Right renal pelvis (tissue), 4 donors: ENCODE data around the gene HERC6. TPM values are rescaled to one million over a fixed set of nuclear protein-coding genes. Genes with fewer than 3 reads are reported as not detected.
A peak's percentile ranks its signal among the peaks of the same experiment; 100 is the strongest.
"Not testable (repeated sequence)": the region's sequence is repeated elsewhere in the genome, so short reads cannot be mapped to it uniquely, and the experiment has no call there.

ENCODE experiments used
- DNase-seq, 4 donors: peaks; one replicate each; pipeline ENCODE4 v3.0.0-alpha.2; 2013; ENCODE audit warnings: low read depth in 4 of 4, low spot score in 3 of 4, missing footprints in 1 of 4
- polyA plus RNA-seq, 4 donors: library from polyadenylated mRNA; unstranded; fragments of 120-200 nt; gene quantifications; one replicate each; pipeline ENCODE4 v1.2.1, GENCODE V29; 2013; ENCODE audit not compliant: insufficient read length in 4 of 4

The HERC6 gene
- polyA plus RNA-seq, 4 donors: 6.1 to 9.2 (median 8.4) TPM

- no peak for DNase-seq
Observed at GRCh38 chr4:88443486-88443885, 64.8 kb downstream of the HERC6 start.

- DNase-seq: no peak
Observed at GRCh38 chr4:88445252-88445651, 66.6 kb downstream of the HERC6 start.

DNA sequence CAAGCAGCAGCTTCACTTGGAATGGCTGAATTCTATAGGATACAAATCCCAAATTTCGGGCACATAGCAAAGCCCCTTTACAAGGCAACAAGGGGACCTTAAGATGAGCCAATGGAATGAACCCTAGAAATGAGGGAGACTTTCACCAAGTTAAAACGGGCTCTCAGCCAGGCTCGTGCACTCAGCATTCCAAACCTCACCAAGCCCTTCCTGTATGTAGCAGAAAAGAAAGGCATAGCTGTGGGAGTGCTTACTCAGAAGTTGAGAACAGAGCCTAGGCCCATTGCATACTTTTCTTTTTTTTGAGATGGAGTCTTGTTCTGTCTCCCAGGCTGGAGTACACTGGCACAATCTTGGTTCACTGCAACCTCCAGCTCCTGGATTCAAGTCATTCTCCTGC, 67.5 kb downstream of the HERC6 start:
- no peak for DNase-seq

DNA sequence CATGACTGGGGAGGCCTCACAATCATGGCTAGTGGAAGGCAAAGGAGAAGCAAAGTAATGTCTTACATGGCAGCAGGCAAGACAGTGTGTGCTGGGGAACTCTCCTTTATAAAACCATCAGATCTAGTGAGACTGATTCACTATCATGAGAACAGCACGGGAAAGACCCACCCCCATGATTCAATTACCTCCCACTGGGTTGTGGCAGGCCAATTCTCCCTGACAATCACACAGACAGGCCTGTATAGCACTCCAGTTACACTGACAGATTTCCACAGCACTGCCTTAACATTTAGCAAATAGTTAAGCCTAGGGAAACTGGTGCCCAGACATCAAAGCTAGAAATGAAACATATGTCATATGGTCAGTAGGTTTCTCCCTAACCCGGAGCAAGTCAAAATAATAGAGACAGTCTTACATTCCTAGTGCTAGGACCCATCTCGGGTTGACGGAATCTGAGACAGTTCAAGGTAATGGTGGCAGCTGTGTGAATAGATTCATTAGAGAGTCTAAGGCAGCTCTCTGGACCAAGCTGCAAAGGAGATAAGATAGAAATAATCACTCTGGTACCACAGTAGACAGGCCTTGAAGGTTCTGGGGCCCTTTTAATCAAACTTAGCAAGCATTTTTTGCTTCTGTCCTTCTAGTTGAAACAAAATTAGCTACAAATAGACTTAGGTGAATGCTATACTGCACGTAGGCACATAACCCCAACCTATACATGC, 68.9 kb downstream of the HERC6 start:
- DNase-seq: no peak

GRCh38 chr4:88448211-88448765, 69.6 kb downstream of the HERC6 start:
- not testable (repeated sequence) for DNase-seq

GRCh38 chr4:88448889-88449288, 70.2 kb downstream of the HERC6 start:
- DNase-seq: no peak

DNA sequence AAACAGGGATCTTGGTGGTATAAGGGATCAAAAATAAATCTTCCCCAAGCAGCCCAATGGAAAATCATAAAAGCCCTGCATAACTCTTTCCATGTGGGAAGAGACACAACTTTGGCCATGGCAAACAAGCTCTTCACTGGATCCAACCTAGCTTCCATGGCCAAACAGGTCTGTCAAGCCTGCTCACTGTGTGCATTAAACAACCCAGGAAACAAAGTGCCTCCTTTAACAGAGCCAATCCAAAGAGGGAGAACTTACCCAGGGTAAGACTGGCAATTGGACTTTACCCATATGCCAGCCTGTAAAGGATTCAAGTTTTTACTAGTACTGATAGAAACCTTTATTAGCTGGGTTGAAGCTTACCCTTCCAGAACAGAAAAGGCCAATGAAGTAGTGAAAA, 70.6 kb downstream of the HERC6 start:
- no peak for DNase-seq

DNA sequence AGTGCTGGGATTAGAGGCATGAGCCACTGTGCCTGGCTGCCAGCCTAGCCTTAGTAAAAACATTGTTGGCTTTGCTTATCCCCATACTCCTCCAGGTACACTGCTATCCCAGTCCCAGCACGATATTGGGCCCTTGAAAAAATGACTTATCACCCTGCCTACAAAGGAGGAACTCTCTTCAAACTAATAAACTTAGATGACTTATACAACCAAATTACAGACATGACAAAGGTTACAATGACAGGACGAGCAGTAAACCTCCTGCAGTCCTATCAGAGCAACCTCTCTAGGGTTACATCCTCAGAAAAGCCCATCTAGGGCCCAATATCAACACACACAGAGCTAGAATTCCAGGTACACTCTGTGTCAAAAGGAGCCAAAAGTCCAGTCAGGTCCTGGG, 72.6 kb downstream of the HERC6 start:
- DNase-seq: no peak

DNA sequence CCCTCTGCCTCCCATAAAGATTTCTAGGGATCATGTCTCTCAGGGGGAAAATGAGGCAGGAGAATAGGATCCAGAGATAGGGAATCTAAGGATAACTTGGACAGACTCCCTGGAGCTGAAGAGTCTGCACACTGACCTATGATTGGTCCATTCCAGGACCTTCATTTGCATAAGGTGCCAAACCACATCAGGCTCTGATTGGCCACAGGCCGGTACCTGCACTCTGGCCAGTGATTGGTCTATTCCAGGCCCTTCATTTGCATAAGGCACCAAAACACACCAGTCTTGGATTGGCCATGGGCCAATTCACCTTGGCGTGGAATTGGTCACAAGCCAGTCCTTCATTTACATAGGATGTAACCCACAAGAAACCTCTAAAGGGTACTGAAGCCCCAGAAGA, 74.3 kb downstream of the HERC6 start:
- DNase-seq: no peak

DNA sequence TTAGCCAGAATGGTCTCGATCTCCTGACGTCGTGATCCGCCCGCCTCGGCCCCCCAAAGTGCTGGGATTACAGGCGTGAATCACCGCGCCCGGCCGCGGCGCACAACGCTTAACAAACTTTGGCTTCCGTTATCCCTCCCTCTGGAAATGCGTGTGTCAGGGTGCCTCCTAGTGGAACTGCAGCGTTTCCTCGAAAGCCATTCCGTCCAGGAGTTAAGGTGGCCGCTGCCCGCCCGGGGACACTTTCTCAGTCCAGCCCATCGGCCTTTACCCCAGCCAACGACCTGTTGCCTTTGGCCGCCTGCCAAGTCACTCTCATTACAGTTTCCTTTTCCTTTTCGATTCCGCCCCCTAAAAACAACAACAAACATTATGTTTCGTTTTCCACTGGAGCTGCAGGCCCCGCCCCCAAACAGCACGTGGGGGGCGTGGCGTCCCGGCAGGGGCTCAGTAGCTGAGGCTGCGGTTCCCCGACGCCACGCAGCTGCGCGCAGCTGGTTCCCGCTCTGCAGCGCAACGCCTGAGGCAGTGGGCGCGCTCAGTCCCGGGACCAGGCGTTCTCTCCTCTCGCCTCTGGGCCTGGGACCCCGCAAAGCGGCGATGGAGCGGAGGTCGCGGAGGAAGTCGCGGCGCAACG, 78.1 kb downstream of the HERC6 start, which contains the start of gene HERC5:
TSS of gene HERC5 (plus strand) at position 450 of the 637 bp plus-strand sequence. CDS start at position 601, 151 bp downstream.
- DNase-seq: peak; percentile 89 to 90 (median 89)

DNA sequence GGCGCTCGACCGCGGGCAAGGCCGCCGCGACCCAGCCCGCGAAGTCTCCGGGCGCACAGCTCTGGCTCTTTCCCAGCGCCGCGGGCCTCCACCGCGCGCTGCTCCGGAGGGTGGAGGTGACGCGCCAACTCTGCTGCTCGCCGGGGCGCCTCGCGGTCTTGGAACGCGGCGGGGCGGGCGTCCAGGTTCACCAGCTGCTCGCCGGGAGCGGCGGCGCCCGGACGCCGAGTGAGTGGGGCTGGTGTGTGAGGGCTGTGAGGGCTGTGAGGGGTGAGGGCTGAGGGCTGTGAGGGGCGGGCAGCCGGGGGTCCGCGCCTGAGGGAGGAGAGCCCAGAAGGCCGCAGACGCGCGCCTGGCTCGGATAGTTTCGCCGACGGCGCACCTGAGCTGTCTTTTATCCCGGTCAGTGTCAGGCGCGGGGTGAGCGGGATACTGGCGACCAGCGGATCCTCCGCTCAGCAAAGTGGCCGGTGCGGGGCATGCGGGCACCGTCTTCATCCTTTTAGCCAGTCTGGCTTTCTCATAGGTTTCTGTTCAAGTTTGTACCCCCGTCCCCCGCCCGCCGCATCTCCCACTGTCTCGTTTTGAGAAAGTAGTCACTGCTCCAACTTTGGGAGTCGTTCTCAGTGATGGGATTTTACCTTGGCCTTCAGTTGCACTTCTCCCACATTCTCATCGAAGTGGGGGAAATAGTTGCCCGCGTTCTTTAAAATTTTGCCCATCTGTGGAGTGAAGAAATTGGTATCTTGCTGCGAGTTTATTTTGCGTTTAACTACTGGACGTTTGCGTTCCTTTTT, 78.9 kb downstream of the HERC6 start:
- peak in 1 of 4 donors; percentile 18 for DNase-seq

DNA sequence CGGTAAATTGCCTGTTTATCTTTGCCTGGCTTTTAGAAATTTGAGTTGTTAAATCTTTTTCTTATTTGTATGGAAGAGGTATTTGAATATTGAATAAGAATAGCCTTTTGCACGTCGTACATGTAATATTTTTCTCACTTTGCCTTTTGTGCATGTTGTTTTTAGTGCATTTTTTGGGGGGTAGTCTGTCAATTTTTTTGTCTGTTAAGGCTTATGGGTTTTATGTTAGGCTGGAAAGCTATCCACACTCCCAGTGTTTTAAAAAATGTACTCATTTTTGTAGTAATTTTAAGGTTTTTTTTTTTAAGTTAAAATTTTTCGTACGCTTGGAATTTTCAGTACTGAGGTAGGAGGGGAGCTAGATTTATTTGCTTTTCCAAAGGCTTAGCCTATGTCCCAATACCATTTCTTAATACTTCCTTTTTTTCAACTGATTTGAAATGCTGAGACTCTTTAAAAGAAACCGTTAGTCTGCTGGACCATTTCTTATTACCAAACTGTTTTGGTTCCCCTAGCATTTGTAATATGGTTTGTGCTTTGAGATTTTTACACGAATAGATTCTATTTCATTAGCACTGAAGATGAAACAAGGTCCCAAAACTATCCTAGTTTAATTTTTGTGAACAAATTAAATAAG, 79.6 kb downstream of the HERC6 start:
- no peak for DNase-seq

DNA sequence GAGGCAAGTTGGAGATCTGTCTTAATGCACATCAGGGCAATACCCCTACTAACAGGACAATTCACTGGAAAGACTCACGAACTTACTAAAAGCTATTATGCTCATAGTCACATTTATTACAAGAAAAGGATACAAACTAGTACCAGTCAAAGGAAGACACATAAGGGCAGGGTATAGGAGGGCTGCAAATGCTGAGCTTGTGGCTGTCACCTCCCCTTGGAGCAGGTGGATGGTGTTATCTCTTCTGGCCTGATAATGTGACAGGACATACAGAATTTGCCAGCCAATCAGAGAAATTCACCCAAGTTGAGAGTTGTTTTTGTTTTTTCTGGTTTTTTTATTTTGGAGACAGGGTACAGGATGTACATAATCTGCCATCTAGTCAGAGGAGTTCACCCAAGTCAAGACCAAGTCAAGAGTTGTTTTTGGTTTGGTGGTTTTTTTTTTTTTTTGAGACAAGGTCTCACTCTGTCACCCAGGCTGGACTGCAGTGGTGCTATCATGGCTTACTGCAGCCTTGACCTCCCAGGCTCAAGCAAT, 87.1 kb downstream of the HERC6 start:
- DNase-seq: no peak

GRCh38 chr4:88467392-88467791, 88.7 kb downstream of the HERC6 start:
- DNase-seq: no peak

GRCh38 chr4:88477229-88477860, 98.7 kb downstream of the HERC6 start:
- DNase-seq: no peak

DNA sequence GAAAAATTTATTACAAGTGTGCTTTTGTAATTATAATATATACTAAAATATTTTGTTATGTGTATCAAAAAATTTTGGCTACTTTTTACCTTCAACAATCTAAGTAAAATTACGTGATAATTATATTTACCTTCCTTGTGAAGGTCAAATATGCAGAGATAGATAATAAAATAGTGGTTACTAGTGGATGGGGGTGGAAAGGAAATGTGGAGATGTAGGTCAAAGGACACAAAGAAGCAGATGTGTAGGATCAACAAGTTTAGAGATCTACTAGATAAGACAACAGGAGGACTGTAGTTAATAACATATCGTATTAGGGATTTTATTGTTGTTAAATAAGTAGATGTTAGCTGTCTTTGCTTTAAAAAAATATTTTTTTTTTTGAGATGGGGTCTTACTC, 99.6 kb downstream of the HERC6 start:
- DNase-seq: no peak

- no peak for DNase-seq
Observed at GRCh38 chr4:88481537-88481936, 102.9 kb downstream of the HERC6 start.

DNA sequence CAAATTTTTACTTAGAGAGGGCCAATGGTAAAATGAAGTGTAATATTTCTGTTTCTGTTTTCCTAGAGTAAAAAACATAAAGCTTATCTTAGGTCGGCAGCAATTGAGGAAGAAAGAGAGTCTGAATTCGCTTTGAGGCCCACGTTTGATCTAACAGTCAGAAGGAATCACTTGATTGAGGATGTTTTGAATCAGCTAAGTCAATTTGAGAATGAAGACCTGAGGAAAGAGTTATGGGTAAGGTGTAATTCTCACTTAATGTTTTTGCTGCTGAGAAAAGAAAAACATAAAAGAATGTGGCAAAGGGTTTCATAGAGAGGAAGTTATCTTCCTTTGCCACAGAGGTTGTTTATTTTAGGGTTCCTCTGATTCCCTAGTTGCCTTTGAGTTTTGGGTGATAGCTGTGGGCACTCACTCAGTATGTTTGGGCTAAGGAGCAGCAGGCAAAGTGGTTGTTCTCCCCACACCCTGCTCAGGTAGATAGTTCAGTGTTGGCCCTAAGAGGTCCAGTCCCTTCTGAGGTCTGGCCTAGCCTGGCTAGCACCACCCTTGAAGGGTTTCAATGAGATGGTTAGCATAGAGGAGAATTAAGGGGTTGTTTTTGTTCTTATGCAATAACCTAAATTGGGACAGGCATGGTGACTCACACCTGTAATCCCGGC, 110.6 kb downstream of the HERC6 start:
- no peak for DNase-seq
